Thoracic aorta (tissue), 2 donors: ENCODE results near the gene ZNF26. TPM values are rescaled to one million over a fixed set of nuclear protein-coding genes. Genes with fewer than 3 reads are reported as not detected.

Source experiments
- ATAC-seq: fragments of 150-250 bp; one replicate; pipeline ENCODE4 v1.8.0; 2017; ENCODE audit warnings: low read depth; ENCODE audit not compliant: insufficient number of reproducible peaks, low FRiP score
- DNase-seq: peaks from one replicate; pipeline ENCODE4 v3.0.0-alpha.2; 2020; ENCODE audit warnings: low spot score
- H3K27ac ChIP-seq, 2 donors: fragments of 200-600 bp; sonication (generic); 1 replicate in 1 of 2; 2 replicates in 1 of 2; pipeline ENCODE4 v1.5.1; 2016; ENCODE audit warnings: mild to moderate bottlenecking in 2 of 2, moderate library complexity in 2 of 2
- H3K27me3 ChIP-seq: fragments of 200-600 bp; sonication (generic); replicated peaks from 2 replicates; pipeline ENCODE4 v1.6.0; 2016; ENCODE audit warnings: mild to moderate bottlenecking; ENCODE audit not compliant: insufficient read depth
- H3K36me3 ChIP-seq: fragments of 200-600 bp; sonication (generic); one replicate; pipeline ENCODE4 v1.5.1; 2016
- H3K4me1 ChIP-seq, 2 donors: fragments of 200-600 bp; sonication (generic); 1 replicate in 1 of 2; 2 replicates in 1 of 2; pipeline versions ENCODE4 v1.5.1 to v1.6.0; 2016; ENCODE audit warnings: low read depth in 2 of 2, mild to moderate bottlenecking in 1 of 2; ENCODE audit not compliant: control insufficient read depth in 1 of 2
- H3K4me3 ChIP-seq: fragments of 200-600 bp; sonication (generic); 2 replicates; pipeline ENCODE4 v1.5.1; 2016; ENCODE audit warnings: mild to moderate bottlenecking
- H3K9me3 ChIP-seq: fragments of 200-600 bp; sonication (generic); 2 replicates; pipeline ENCODE4 v1.5.1; 2016
- total RNA-seq, 2 donors: library from RNA; depleted of rRNA; stranded (reverse); fragments of >200 nt; gene quantifications; one replicate each; pipeline versions ENCODE4 v1.1.0 to v1.2.3, GENCODE V29; 2016
- TF ChIP-seq, protein P1 (sequence below): fragments of 200-600 bp; sonication (generic); IDR thresholded peaks from one replicate; pipeline ENCODE4 v1.5.1; 2019; ENCODE audit warnings: antibody characterized with exemption

Gene ZNF26
- total RNA-seq, 2 donors from 2014 or later, result 8.1 to 18.8 TPM

DNA sequence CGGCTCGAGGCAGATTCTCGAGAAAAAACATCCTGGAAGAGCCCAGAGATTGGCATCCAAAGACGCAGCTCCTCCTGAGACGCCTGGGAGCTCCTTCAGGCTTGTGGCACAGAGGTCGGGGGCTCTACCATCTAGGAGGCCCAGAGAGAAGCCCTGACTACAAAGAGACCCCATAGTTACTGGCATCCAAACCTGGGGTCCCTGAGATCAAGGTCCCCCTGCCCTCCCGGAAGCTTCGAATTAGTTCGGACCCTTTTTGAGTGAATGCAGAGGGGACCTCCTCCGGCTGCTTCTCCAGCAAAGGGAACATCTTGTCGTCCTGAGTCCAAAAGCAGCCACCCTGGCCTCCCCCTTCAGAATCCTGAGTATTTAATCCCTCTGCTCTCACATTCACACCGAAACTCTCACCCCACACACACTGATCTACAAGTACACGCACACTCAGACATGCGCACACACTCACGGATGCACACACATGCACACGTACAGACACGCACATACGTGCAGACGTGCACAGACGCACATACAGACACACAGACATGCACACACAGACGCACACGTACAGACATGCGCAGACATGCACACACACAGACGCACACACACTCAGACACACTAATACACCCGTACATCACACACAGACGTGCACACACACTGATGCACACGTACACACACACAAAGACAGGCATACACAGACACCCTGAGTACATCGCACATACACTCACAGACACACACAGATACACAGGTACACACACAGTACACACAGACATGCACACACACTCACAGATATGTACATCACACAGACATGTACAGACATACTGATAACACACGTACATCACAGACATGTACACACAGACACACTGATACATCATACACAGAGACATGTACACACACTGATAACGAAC lies 36.0 kb upstream of the ZNF26 start:
- no peak overlapping the region for H3K4me3 ChIP-seq
- H3K27me3 ChIP-seq, result no peaks in the 10 kb centered on the region
- H3K27ac ChIP-seq, result no peak overlapping the region
- peaks cover 33% of the 10 kb centered on the region for H3K36me3 ChIP-seq
- peaks cover 7 to 9% of the 10 kb centered on the region in 2 donors for H3K4me1 ChIP-seq
- TF ChIP-seq, protein P1, sequence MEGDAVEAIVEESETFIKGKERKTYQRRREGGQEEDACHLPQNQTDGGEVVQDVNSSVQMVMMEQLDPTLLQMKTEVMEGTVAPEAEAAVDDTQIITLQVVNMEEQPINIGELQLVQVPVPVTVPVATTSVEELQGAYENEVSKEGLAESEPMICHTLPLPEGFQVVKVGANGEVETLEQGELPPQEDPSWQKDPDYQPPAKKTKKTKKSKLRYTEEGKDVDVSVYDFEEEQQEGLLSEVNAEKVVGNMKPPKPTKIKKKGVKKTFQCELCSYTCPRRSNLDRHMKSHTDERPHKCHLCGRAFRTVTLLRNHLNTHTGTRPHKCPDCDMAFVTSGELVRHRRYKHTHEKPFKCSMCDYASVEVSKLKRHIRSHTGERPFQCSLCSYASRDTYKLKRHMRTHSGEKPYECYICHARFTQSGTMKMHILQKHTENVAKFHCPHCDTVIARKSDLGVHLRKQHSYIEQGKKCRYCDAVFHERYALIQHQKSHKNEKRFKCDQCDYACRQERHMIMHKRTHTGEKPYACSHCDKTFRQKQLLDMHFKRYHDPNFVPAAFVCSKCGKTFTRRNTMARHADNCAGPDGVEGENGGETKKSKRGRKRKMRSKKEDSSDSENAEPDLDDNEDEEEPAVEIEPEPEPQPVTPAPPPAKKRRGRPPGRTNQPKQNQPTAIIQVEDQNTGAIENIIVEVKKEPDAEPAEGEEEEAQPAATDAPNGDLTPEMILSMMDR, result no peak
- ATAC-seq (no peak), DNase-seq (no peak)
- peaks cover 81% of the 10 kb centered on the region for H3K9me3 ChIP-seq

DNA sequence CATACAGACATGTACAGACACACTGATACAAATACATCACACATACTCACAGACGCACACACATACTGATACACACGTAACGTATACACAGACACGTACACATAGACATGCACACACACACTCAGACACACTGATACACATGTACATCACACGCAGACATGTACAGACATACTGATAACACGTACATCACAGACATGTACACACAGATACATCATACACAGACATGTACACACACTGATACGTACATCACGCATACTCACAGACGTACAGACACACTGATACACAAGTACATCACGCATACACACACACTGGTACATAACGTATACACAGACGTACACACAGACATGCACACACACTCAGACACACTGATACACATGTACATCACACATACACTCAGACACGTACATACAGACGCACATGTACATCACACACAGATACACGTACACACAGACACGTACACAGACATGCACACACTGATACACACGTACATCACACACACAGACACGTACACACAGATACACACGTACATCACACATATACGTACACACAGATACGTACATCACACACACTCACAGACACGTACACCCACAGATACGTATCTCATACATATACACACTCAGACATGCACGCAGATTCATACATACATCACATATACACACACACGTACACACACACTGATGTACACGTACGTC lies 35.2 kb upstream of the ZNF26 start:
- Histone ChIP-seq H3K36me3 (peaks cover 25% of the 10 kb centered on the region), H3K9me3 (peaks cover 76% of the 10 kb centered on the region), H3K27ac (no peak overlapping the region), H3K4me3 (no peak overlapping the region), H3K4me1 (peaks cover 7 to 11% of the 10 kb centered on the region in 2 donors), H3K27me3 (no peaks in the 10 kb centered on the region)
- DNase-seq, result no peak
- no peak for ATAC-seq
- TF ChIP-seq, protein P1, result no peak

DNA sequence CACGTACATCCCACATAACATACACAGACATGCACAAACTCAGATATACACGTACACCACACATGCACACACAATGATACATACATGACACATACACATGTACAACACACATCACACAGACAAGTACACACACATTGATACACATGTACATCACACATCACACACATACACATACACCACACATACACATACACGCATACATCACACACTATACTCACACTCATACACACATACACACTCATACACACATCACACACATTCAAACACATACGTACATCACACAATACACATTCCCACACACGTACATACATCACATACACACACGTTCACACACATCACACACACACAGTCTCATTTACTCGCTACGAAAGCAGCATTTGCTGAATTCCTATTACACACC lies 34.5 kb upstream of the ZNF26 start:
- no peak overlapping the region for H3K27ac ChIP-seq
- H3K27me3 ChIP-seq, result no peaks in the 10 kb centered on the region
- TF ChIP-seq, protein P1, result no peak
- H3K4me3 ChIP-seq, result no peak overlapping the region
- DNase-seq (no peak), ATAC-seq (no peak)
- peaks cover 69% of the 10 kb centered on the region for H3K9me3 ChIP-seq
- H3K36me3 ChIP-seq, result peaks cover 19% of the 10 kb centered on the region
- H3K4me1 ChIP-seq, result peaks cover 7 to 11% of the 10 kb centered on the region in 2 donors

DNA sequence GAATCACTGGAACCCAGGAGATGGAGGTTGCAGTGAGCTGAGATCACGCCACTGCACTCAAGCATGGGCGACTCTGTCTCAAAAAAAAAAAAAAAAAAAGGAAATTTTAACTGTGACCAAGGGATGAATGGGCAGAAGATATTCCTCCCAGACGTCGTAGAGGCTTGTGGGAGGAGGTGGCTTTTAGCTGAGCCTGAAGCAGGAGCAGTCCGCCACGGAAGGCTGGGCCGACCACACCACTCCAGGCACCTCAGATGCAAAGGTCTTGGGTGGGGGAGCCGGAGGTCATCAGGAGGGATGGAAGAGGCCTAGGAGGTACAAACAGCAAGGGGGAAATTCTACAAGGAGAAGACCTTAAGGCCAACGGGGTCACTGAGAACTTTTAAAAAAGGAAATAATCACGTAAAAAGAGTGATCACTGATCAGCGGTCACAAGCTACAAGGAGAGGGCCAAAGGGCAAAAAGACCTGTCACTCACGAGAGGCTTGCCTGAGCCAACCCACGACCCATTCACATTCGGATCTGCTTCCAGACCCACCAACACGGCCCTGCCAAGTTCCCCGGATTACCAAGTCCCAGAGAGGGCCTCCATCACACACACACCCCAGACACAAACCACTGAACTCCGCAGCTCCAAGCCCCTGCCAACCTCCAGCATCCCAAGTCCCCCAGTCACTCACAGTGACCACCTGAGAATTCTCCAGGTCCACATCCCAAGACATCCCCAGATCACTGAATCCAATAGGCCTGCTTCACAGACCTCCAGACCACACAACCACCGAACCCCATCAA lies 33.6 kb upstream of the ZNF26 start:
- no peak overlapping the region for H3K4me3 ChIP-seq
- peaks cover 60% of the 10 kb centered on the region for H3K9me3 ChIP-seq

More for the DNA sequence above, 33.6 kb upstream of the ZNF26 start:
- Histone ChIP-seq H3K4me1 (peaks cover 11 to 18% of the 10 kb centered on the region in 2 donors), H3K27me3 (no peaks in the 10 kb centered on the region), H3K36me3 (peaks cover 17% of the 10 kb centered on the region), H3K27ac (no peak overlapping the region)
- no peak for ATAC-seq
- no peak for DNase-seq
- TF ChIP-seq, protein P1, result no peak
